WTC11 (cell line): ENCODE measurements around the gene CEBPE. TPM values are rescaled to one million over a fixed set of nuclear protein-coding genes. Genes with fewer than 3 reads are reported as not detected.

Source experiments
- ATAC-seq: fragments of 200-7000 bp; cut with Tn5 transposase; 2 replicates; pipeline ENCODE4 v1.10.0; 2021; ENCODE audit warnings: mild to moderate bottlenecking, moderate library complexity
- CTCF ChIA-PET: fragments of 300-600 bp; sonication (Branson Sonifier 250); formaldehyde crosslinking; loops from one replicate; lab custom pipeline; 2021; ENCODE audit warnings: antibody characterized with exemption; lab: Charles Lee
- POLR2A ChIA-PET: fragments of 350-600 bp; sonication (Branson Sonifier 250); formaldehyde crosslinking; loops from one replicate; lab custom pipeline; 2021; ENCODE audit warnings: antibody characterized with exemption; lab: Charles Lee
- DNase-seq: peaks from one replicate; pipeline ENCODE4 v3.0.0; 2021; ENCODE audit warnings: low spot score
- H3K27ac Mint-ChIP-seq: 2 replicates; pipeline ENCODE4 v1.8.0; 2021; ENCODE audit warnings: mixed read lengths
- H3K27me3 Mint-ChIP-seq: 2 replicates; pipeline ENCODE4 v1.8.0; 2021; ENCODE audit warnings: low read depth, mild to moderate bottlenecking, moderate library complexity, mixed read lengths
- H3K36me3 Mint-ChIP-seq: 2 replicates; pipeline ENCODE4 v1.8.0; 2021; ENCODE audit warnings: mixed read lengths
- H3K4me1 Mint-ChIP-seq: 2 replicates; pipeline ENCODE4 v1.8.0; 2022; ENCODE audit warnings: mixed read lengths
- H3K4me3 Mint-ChIP-seq: 2 replicates; pipeline ENCODE4 v1.8.0; 2021; ENCODE audit warnings: mild to moderate bottlenecking, moderate library complexity, mixed read lengths
- H3K9me3 Mint-ChIP-seq: 2 replicates; pipeline ENCODE4 v1.8.0; 2021; ENCODE audit warnings: mixed read lengths
- E2F5 ChIP-seq: sonication (generic); formaldehyde crosslinking; IDR thresholded peaks from 2 replicates; pipeline ENCODE4 v1.8.1; 2022; ENCODE audit warnings: mild to moderate bottlenecking, moderate library complexity, missing genetic modification reagents
- EMX1 ChIP-seq: fragments of 250-450 bp; sonication (Bioruptor Pico); IDR thresholded peaks from 2 replicates; pipeline ENCODE4 v1.8.0; 2021; ENCODE audit warnings: mild to moderate bottlenecking
- FOXJ3 ChIP-seq: sonication (generic); formaldehyde crosslinking; IDR thresholded peaks from 2 replicates; pipeline ENCODE4 v1.9.0; 2021; ENCODE audit warnings: missing genetic modification reagents, mild to moderate bottlenecking, borderline replicate concordance
- FOXP4 ChIP-seq: sonication (generic); formaldehyde crosslinking; IDR thresholded peaks from 2 replicates; pipeline ENCODE4 v1.8.0; 2022; ENCODE audit warnings: mild to moderate bottlenecking, missing genetic modification reagents
- HMGXB4 ChIP-seq: sonication (generic); formaldehyde crosslinking; IDR thresholded peaks from 2 replicates; pipeline ENCODE4 v1.8.1; 2023; ENCODE audit warnings: mild to moderate bottlenecking, moderate library complexity, missing genetic modification reagents
- NR2C2 ChIP-seq: sonication (generic); formaldehyde crosslinking; IDR thresholded peaks from 2 replicates; pipeline ENCODE4 v1.8.0; 2022; ENCODE audit warnings: mild to moderate bottlenecking, missing genetic modification reagents
- NR3C1 ChIP-seq: sonication (generic); formaldehyde crosslinking; conservative IDR thresholded peaks from 2 replicates; pipeline ENCODE4 v1.8.1; 2023; ENCODE audit warnings: low read depth, mild to moderate bottlenecking, missing genetic modification reagents
- OVOL2 ChIP-seq: fragments of 250-450 bp; sonication (Bioruptor Pico); IDR thresholded peaks from 2 replicates; pipeline ENCODE4 v1.9.0; 2021; ENCODE audit warnings: mild to moderate bottlenecking, borderline replicate concordance
- SMAD3 ChIP-seq: sonication (generic); formaldehyde crosslinking; IDR thresholded peaks from 2 replicates; pipeline ENCODE4 v1.8.0; 2022; ENCODE audit warnings: missing genetic modification reagents, mild to moderate bottlenecking, borderline replicate concordance
- TEAD4 ChIP-seq: sonication (generic); formaldehyde crosslinking; IDR thresholded peaks from 2 replicates; pipeline ENCODE4 v1.8.0; 2022; ENCODE audit warnings: mild to moderate bottlenecking, missing genetic modification reagents
- ZNF423 ChIP-seq: fragments of 250-450 bp; sonication (Bioruptor Pico); IDR thresholded peaks from 2 replicates; pipeline ENCODE4 v2.1.2; 2022; ENCODE audit warnings: mild to moderate bottlenecking, moderate library complexity
- ZNF671 ChIP-seq: fragments of 250-450 bp; sonication (Bioruptor Pico); IDR thresholded peaks from 2 replicates; pipeline ENCODE4 v1.8.0; 2021; ENCODE audit warnings: mild to moderate bottlenecking
- ZSCAN18 ChIP-seq: fragments of 250-450 bp; sonication (Bioruptor Pico); IDR thresholded peaks from 2 replicates; pipeline ENCODE4 v2.1.2; 2022; ENCODE audit warnings: mild to moderate bottlenecking, moderate library complexity
- total RNA-seq: library from RNA; stranded (reverse); gene quantifications from 3 replicates; pipeline ENCODE4 v1.2.3, GENCODE V29; 2021
- TF ChIP-seq, protein P1 (sequence below): sonication (generic); formaldehyde crosslinking; IDR thresholded peaks from 2 replicates; pipeline ENCODE4 v1.8.0; 2023; ENCODE audit warnings: missing genetic modification reagents

CEBPE gene
- total RNA-seq, 1 experiment from 2014 or later: not detected

DNA sequence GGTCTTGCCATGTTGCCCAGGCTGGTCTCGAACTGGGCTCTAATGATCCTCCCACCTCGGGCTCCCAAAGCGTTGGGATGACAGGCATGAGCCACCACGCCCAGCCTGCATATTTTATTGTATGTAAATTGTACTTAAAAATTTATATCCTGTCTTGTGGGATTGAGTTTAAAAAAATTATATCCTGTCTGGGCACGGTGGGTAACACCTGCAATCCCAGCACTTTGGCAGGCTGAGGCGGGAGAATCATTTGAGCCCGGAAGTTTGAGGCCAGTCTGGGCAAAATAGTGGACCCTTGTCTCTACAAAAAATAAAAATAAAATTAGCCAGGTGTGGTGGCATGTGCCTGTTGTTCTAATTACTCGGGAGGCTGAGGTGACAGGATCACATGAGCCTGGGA is 13.9 kb upstream of the CEBPE start:
- Mint-ChIP-seq H3K9me3 (no peaks in the 10 kb centered on the region), H3K27ac (no peak overlapping the region), H3K4me3 (no peak overlapping the region), H3K4me1 (no peaks in the 10 kb centered on the region), H3K27me3 (no peaks in the 10 kb centered on the region), H3K36me3 (peaks cover 75% of the 10 kb centered on the region)
- POLR2A ChIA-PET: no interaction called here
- ATAC-seq: no peak
- no peak for DNase-seq
- TF ChIP-seq EMX1 (CRISPR knock-in tag): no peak
- TF ChIP-seq E2F5: no peak
- TF ChIP-seq NR2C2 (CRISPR knock-in tag): no peak
- no peak for TF ChIP-seq FOXP4 (CRISPR knock-in tag)
- CTCF ChIA-PET: no interaction called here

GRCh38 chr14:23131482-23131881 is 12.4 kb upstream of the CEBPE start:
- CTCF ChIA-PET: interaction anchor here (0.7 kb wide), 1 partner anchor 30 kb away, joined by 3 read pairs; no protein-coding TSS in a partner anchor
- Mint-ChIP-seq H3K4me1 (no peaks in the 10 kb centered on the region), H3K36me3 (peaks cover 64% of the 10 kb centered on the region), H3K27me3 (no peaks in the 10 kb centered on the region), H3K27ac (no peak overlapping the region), H3K9me3 (no peaks in the 10 kb centered on the region), H3K4me3 (no peak overlapping the region)
- DNase-seq (no peak), ATAC-seq (no peak)
- no peak for TF ChIP-seq FOXJ3 (CRISPR knock-in tag)
- no peak for TF ChIP-seq HMGXB4 (CRISPR knock-in tag)
- no peak for TF ChIP-seq OVOL2 (CRISPR knock-in tag)
- TF ChIP-seq SMAD3 (CRISPR knock-in tag): no peak
- no peak for TF ChIP-seq ZNF671
- no peak for TF ChIP-seq TEAD4 (CRISPR knock-in tag)
- no peak for TF ChIP-seq NR3C1 (CRISPR knock-in tag)
- POLR2A ChIA-PET: no interaction called here

- DNase-seq: no peak
- H3K4me3 Mint-ChIP-seq: no peak overlapping the region
- H3K27ac Mint-ChIP-seq: no peak overlapping the region
- TF ChIP-seq ZNF423: no peak
- TF ChIP-seq ZSCAN18 (CRISPR knock-in tag): no peak
- TF ChIP-seq, protein P1, sequence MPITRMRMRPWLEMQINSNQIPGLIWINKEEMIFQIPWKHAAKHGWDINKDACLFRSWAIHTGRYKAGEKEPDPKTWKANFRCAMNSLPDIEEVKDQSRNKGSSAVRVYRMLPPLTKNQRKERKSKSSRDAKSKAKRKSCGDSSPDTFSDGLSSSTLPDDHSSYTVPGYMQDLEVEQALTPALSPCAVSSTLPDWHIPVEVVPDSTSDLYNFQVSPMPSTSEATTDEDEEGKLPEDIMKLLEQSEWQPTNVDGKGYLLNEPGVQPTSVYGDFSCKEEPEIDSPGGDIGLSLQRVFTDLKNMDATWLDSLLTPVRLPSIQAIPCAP (CRISPR knock-in tag): no peak
- no peaks in the 10 kb centered on the region for H3K9me3 Mint-ChIP-seq
- ChIA-PET CTCF (interaction anchor here (0.7 to 2.0 kb wide), 2 partner anchors 10 to 30 kb away, joined by 3 to 9 read pairs; no protein-coding TSS in a partner anchor), POLR2A (no interaction called here)
- peaks cover 4% of the 10 kb centered on the region for H3K4me1 Mint-ChIP-seq
- H3K27me3 Mint-ChIP-seq: no peaks in the 10 kb centered on the region
- peaks cover 58% of the 10 kb centered on the region for H3K36me3 Mint-ChIP-seq
- no peak for ATAC-seq
These were observed 11.8 kb upstream of the CEBPE start for GRCh38 chr14:23130871-23131270.
